Posterior cingulate gyrus (tissue), 11 donors: ENCODE data around the gene RNF44.
A peak's percentile ranks its signal among the peaks of the same experiment; 100 is the strongest.

ENCODE experiments used
- DNase-seq, 10 donors: peaks; one replicate each; pipeline versions ENCODE4 v3.0.0 to v3.0.0-alpha.2; 2020 to 2021; ENCODE audit warnings: mixed read lengths in 3 of 10
- intact Hi-C: fragments of 100-400 bp; cut with DNase I; formaldehyde crosslinking; loops from one replicate; pipeline ENCODE4 v1.15.1; 2023

RNF44 gene

GRCh38 chr5:176536902-176537553, at the start of gene RNF44:
RNF44 (minus strand) TSS chr5:176537402; CDS start chr5:176532472, 4,930 bp downstream.
- peak; percentile 98 to 100 (median 99) for DNase-seq
- intact Hi-C loops, result loop anchor here (1.0 to 10.0 kb wide), 2 partner anchors 89 to 152 kb away; partner anchors contain the start of genes FAF2, HIGD2A and NOP16

- no peak for DNase-seq
- intact Hi-C loops, result no loop called here
Observed at GRCh38 chr5:176583076-176583475, 45.9 kb upstream of the RNF44 start.

- intact Hi-C loops, result no loop called here
Observed at GRCh38 chr5:176581361-176581760, 44.2 kb upstream of the RNF44 start.

GRCh38 chr5:176579323-176579722, 42.1 kb upstream of the RNF44 start:
- intact Hi-C loops, result no loop called here
- no peak for DNase-seq

More at GRCh38 chr5:176581361-176581760, 44.2 kb upstream of the RNF44 start:
- no peak for DNase-seq

- intact Hi-C loops, result no loop called here
- DNase-seq, result no peak
Observed at GRCh38 chr5:176578391-176578808, 41.2 kb upstream of the RNF44 start.

- intact Hi-C loops, result no loop called here
- DNase-seq, result no peak
Observed at GRCh38 chr5:176577312-176578176, 40.3 kb upstream of the RNF44 start.

GRCh38 chr5:176575488-176576422, 38.6 kb upstream of the RNF44 start:
- intact Hi-C loops, result no loop called here

GRCh38 chr5:176575066-176575465, 37.9 kb upstream of the RNF44 start:
- no peak for DNase-seq

More at GRCh38 chr5:176575488-176576422, 38.6 kb upstream of the RNF44 start:
- DNase-seq, result no peak

GRCh38 chr5:176574297-176574591, 37.0 kb upstream of the RNF44 start:
- no peak for DNase-seq
- intact Hi-C loops, result no loop called here

More at GRCh38 chr5:176575066-176575465, 37.9 kb upstream of the RNF44 start:
- intact Hi-C loops, result no loop called here

- intact Hi-C loops, result no loop called here
- DNase-seq, result peak; percentile 67 to 96 (median 84)
Observed at GRCh38 chr5:176573564-176574296, 36.5 kb upstream of the RNF44 start.

GRCh38 chr5:176570044-176570443, 32.8 kb upstream of the RNF44 start:
- DNase-seq, result no peak
- intact Hi-C loops, result no loop called here

GRCh38 chr5:176568657-176569056, 31.5 kb upstream of the RNF44 start:
- no peak for DNase-seq
- intact Hi-C loops, result no loop called here

- no peak for DNase-seq
- intact Hi-C loops, result no loop called here
Observed at GRCh38 chr5:176565760-176566288, 28.6 kb upstream of the RNF44 start.

- no peak for DNase-seq
- intact Hi-C loops, result no loop called here
Observed at GRCh38 chr5:176564002-176564401, 26.8 kb upstream of the RNF44 start.

GRCh38 chr5:176562189-176562588, 25.0 kb upstream of the RNF44 start:
- DNase-seq, result no peak
- intact Hi-C loops, result no loop called here

GRCh38 chr5:176561259-176561658, 24.1 kb upstream of the RNF44 start:
- intact Hi-C loops, result no loop called here
- DNase-seq, result no peak

GRCh38 chr5:176560364-176560763, 23.2 kb upstream of the RNF44 start:
- DNase-seq, result no peak
- intact Hi-C loops, result no loop called here

- no peak for DNase-seq
- intact Hi-C loops, result no loop called here
Observed at GRCh38 chr5:176559683-176560082, 22.5 kb upstream of the RNF44 start.

GRCh38 chr5:176557846-176558245, 20.6 kb upstream of the RNF44 start:
- intact Hi-C loops, result no loop called here
- DNase-seq, result peak in 1 of 10 donors; percentile 63
